NCI-H748 treated with DMSO at 0.1 percent for 48 hours (cell line): ENCODE data around the gene DIP2A.
"Not testable (repeated sequence)": the region's sequence is repeated elsewhere in the genome, so short reads cannot be mapped to it uniquely, and the experiment has no call there.

Experiments used
- DNase-seq: peaks from one replicate; lab custom pipeline; 2025; lab: John Stamatoyannopoulos, UW

Gene DIP2A

GRCh38 chr21:46557919-46558392 lies 99.3 kb downstream of the DIP2A start:
- no peak for DNase-seq

GRCh38 chr21:46559291-46559983 lies 100.7 kb downstream of the DIP2A start:
- DNase-seq, result no peak

- no peak for DNase-seq
Observed at GRCh38 chr21:46560568-46561444, 102.1 kb downstream of the DIP2A start.

GRCh38 chr21:46561445-46562090 lies 102.9 kb downstream of the DIP2A start:
- no peak for DNase-seq

- no peak for DNase-seq
Observed at GRCh38 chr21:46562472-46562871, 103.8 kb downstream of the DIP2A start.

- no peak for DNase-seq
Observed at GRCh38 chr21:46562964-46563607, 104.4 kb downstream of the DIP2A start.

GRCh38 chr21:46564391-46564790 lies 105.7 kb downstream of the DIP2A start:
- no peak for DNase-seq

- no peak for DNase-seq
Observed at GRCh38 chr21:46567348-46567747, 108.7 kb downstream of the DIP2A start.

GRCh38 chr21:46568562-46568961 lies 109.9 kb downstream of the DIP2A start:
- DNase-seq, result no peak

GRCh38 chr21:46569081-46569480 lies 110.4 kb downstream of the DIP2A start:
- DNase-seq, result no peak

- no peak for DNase-seq
Observed at GRCh38 chr21:46570119-46570518, 111.4 kb downstream of the DIP2A start.

GRCh38 chr21:46570631-46571030 lies 111.9 kb downstream of the DIP2A start:
- DNase-seq, result no peak

GRCh38 chr21:46572850-46573249 lies 114.2 kb downstream of the DIP2A start:
- no peak for DNase-seq

- not testable (repeated sequence) for DNase-seq
Observed at GRCh38 chr21:46577786-46578185, 119.1 kb downstream of the DIP2A start.

- DNase-seq, result not testable (repeated sequence)
Observed at GRCh38 chr21:46579394-46579793, 120.7 kb downstream of the DIP2A start.

GRCh38 chr21:46581780-46582307 lies 123.2 kb downstream of the DIP2A start:
- no peak for DNase-seq

GRCh38 chr21:46585191-46585953 lies 126.7 kb downstream of the DIP2A start:
- DNase-seq, result peak; percentile 7

GRCh38 chr21:46594276-46594675 lies 135.6 kb downstream of the DIP2A start:
- no peak for DNase-seq

GRCh38 chr21:46596201-46596600 lies 137.5 kb downstream of the DIP2A start:
- DNase-seq, result no peak

GRCh38 chr21:46597031-46597430 lies 138.3 kb downstream of the DIP2A start:
- DNase-seq, result no peak

GRCh38 chr21:46597896-46598343 lies 139.2 kb downstream of the DIP2A start:
- no peak for DNase-seq
